ENCODE measurements around the gene CACNG4. TPM values are rescaled to one million over a fixed set of nuclear protein-coding genes. Genes with fewer than 3 reads are reported as not detected.

Gene CACNG4
- 1.6 TPM for total RNA-seq

- DNase-seq = peak; percentile 64
These were observed at the start of gene CACNG4 for GRCh38 chr17:66963909-66964771. CACNG4 (plus strand) TSS chr17:66964707; CDS start chr17:66964912, 205 bp downstream.

GRCh38 chr17:66915204-66915611, 49.3 kb upstream of the CACNG4 start:
- no peak for DNase-seq

- no peak for DNase-seq
These were observed 48.7 kb upstream of the CACNG4 start for GRCh38 chr17:66915792-66916191.

GRCh38 chr17:66916946-66917345, 47.6 kb upstream of the CACNG4 start:
- no peak for DNase-seq

GRCh38 chr17:66918896-66919295, 45.6 kb upstream of the CACNG4 start:
- DNase-seq = no peak

- no peak for DNase-seq
These were observed 44.1 kb upstream of the CACNG4 start for GRCh38 chr17:66920435-66920834.

GRCh38 chr17:66920950-66921349, 43.6 kb upstream of the CACNG4 start:
- no peak for DNase-seq

- DNase-seq = no peak
These were observed 40.6 kb upstream of the CACNG4 start for GRCh38 chr17:66923886-66924285.

- DNase-seq = no peak
These were observed 38.6 kb upstream of the CACNG4 start for GRCh38 chr17:66925811-66926500.

- DNase-seq = no peak
These were observed 35.6 kb upstream of the CACNG4 start for GRCh38 chr17:66928949-66929348.

- DNase-seq = peak; percentile 56
These were observed 34.9 kb upstream of the CACNG4 start for GRCh38 chr17:66929591-66929990.

GRCh38 chr17:66930933-66931332, 33.6 kb upstream of the CACNG4 start:
- DNase-seq = no peak

- DNase-seq = no peak
These were observed 32.2 kb upstream of the CACNG4 start for GRCh38 chr17:66932311-66932710.

- DNase-seq = no peak
These were observed 30.5 kb upstream of the CACNG4 start for GRCh38 chr17:66934040-66934439.

- DNase-seq = no peak
These were observed 28.8 kb upstream of the CACNG4 start for GRCh38 chr17:66935717-66936116.

- DNase-seq = no peak
These were observed 25.9 kb upstream of the CACNG4 start for GRCh38 chr17:66938656-66939055.

- DNase-seq = peak; percentile 40
These were observed 24.9 kb upstream of the CACNG4 start for GRCh38 chr17:66939461-66940114.

- peak; percentile 42 for DNase-seq
These were observed 23.3 kb upstream of the CACNG4 start for GRCh38 chr17:66941249-66941648.

- DNase-seq = no peak
These were observed 22.6 kb upstream of the CACNG4 start for GRCh38 chr17:66941773-66942450.

GRCh38 chr17:66942451-66943264, 21.8 kb upstream of the CACNG4 start:
- DNase-seq = no peak

- no peak for DNase-seq
These were observed 21.0 kb upstream of the CACNG4 start for GRCh38 chr17:66943484-66943883.
